IPS-18a (cell line): ENCODE results near the gene CD300A.

Experiments
- H3K27ac ChIP-seq: one replicate; pipeline ENCODE4 v1.5.1; 2013; ENCODE audit warnings: low read length
- H3K27me3 ChIP-seq: one replicate; pipeline ENCODE4 v1.6.1; 2013; ENCODE audit warnings: mild to moderate bottlenecking, low read length; ENCODE audit not compliant: control insufficient read depth, insufficient read depth
- H3K36me3 ChIP-seq: one replicate; pipeline ENCODE4 v1.6.1; 2013; ENCODE audit warnings: low read depth, low read length; ENCODE audit not compliant: control insufficient read depth
- H3K4me1 ChIP-seq: one replicate; pipeline ENCODE4 v1.6.1; 2013; ENCODE audit warnings: low read depth, low read length; ENCODE audit not compliant: control insufficient read depth
- H3K4me3 ChIP-seq: one replicate; pipeline ENCODE4 v1.5.1; 2013; ENCODE audit warnings: low read length
- H3K9ac ChIP-seq: one replicate; pipeline ENCODE4 v1.6.1; 2013; ENCODE audit warnings: mild to moderate bottlenecking, low read length, moderate library complexity
- H3K9me3 ChIP-seq: one replicate; pipeline ENCODE4 v1.6.1; 2013; ENCODE audit warnings: low read depth, low read length; ENCODE audit not compliant: control insufficient read depth

CD300A gene

GRCh38 chr17:74451557-74451956, 14.9 kb upstream of the CD300A start:
- H3K9ac ChIP-seq = no peak overlapping the region
- no peak overlapping the region for H3K27ac ChIP-seq
- H3K4me1 ChIP-seq = peaks cover 37% of the 10 kb centered on the region
- no peaks in the 10 kb centered on the region for H3K36me3 ChIP-seq
- no peaks in the 10 kb centered on the region for H3K9me3 ChIP-seq
- H3K4me3 ChIP-seq = no peak overlapping the region
- H3K27me3 ChIP-seq = peaks cover 21% of the 10 kb centered on the region

GRCh38 chr17:74452033-74452840, 14.2 kb upstream of the CD300A start:
- peaks cover 39% of the 10 kb centered on the region for H3K4me1 ChIP-seq
- H3K4me3 ChIP-seq = peak overlapping the region; percentile 9
- no peaks in the 10 kb centered on the region for H3K36me3 ChIP-seq
- H3K9me3 ChIP-seq = no peaks in the 10 kb centered on the region
- no peak overlapping the region for H3K27ac ChIP-seq
- no peak overlapping the region for H3K9ac ChIP-seq
- H3K27me3 ChIP-seq = peaks cover 21% of the 10 kb centered on the region

- H3K36me3 ChIP-seq = no peaks in the 10 kb centered on the region
- H3K4me3 ChIP-seq = peak overlapping the region; percentile 55
- no peaks in the 10 kb centered on the region for H3K9me3 ChIP-seq
- peaks cover 21% of the 10 kb centered on the region for H3K27me3 ChIP-seq
- no peak overlapping the region for H3K27ac ChIP-seq
- peak overlapping the region; percentile 39 for H3K9ac ChIP-seq
- peaks cover 42% of the 10 kb centered on the region for H3K4me1 ChIP-seq
These were observed 13.4 kb upstream of the CD300A start for GRCh38 chr17:74452841-74453661.

- Histone ChIP-seq H3K9me3 (no peaks in the 10 kb centered on the region), H3K27me3 (peaks cover 21% of the 10 kb centered on the region), H3K9ac (peak overlapping the region; percentile 39), H3K27ac (no peak overlapping the region), H3K4me1 (peaks cover 42% of the 10 kb centered on the region), H3K4me3 (peak overlapping the region; percentile 55), H3K36me3 (no peaks in the 10 kb centered on the region)
These were observed 12.7 kb upstream of the CD300A start for GRCh38 chr17:74453665-74454196.

- peak overlapping the region; percentile 57 for H3K9ac ChIP-seq
- peak overlapping the region; percentile 31 for H3K27ac ChIP-seq
These were observed 12.0 kb upstream of the CD300A start for GRCh38 chr17:74454197-74455024.

GRCh38 chr17:74455025-74455545, 11.3 kb upstream of the CD300A start:
- H3K4me3 ChIP-seq = peak overlapping the region; percentile 59
- H3K9me3 ChIP-seq = no peaks in the 10 kb centered on the region
- no peak overlapping the region for H3K27ac ChIP-seq
- no peaks in the 10 kb centered on the region for H3K36me3 ChIP-seq
- H3K9ac ChIP-seq = peak overlapping the region; percentile 57
- peaks cover 21% of the 10 kb centered on the region for H3K27me3 ChIP-seq
- peaks cover 42% of the 10 kb centered on the region for H3K4me1 ChIP-seq

More at GRCh38 chr17:74454197-74455024, 12.0 kb upstream of the CD300A start:
- H3K4me1 ChIP-seq = peaks cover 42% of the 10 kb centered on the region
- peak overlapping the region; percentile 59 for H3K4me3 ChIP-seq
- H3K36me3 ChIP-seq = no peaks in the 10 kb centered on the region
- H3K27me3 ChIP-seq = peaks cover 21% of the 10 kb centered on the region
- H3K9me3 ChIP-seq = no peaks in the 10 kb centered on the region

GRCh38 chr17:74455821-74456220, 10.6 kb upstream of the CD300A start:
- Histone ChIP-seq H3K4me1 (peaks cover 42% of the 10 kb centered on the region), H3K9me3 (no peaks in the 10 kb centered on the region), H3K27ac (no peak overlapping the region)

GRCh38 chr17:74457146-74457819, 9.2 kb upstream of the CD300A start:
- no peak overlapping the region for H3K27ac ChIP-seq
- H3K36me3 ChIP-seq = no peaks in the 10 kb centered on the region
- no peak overlapping the region for H3K9ac ChIP-seq
- no peak overlapping the region for H3K4me3 ChIP-seq
- peaks cover 14% of the 10 kb centered on the region for H3K27me3 ChIP-seq
- H3K9me3 ChIP-seq = no peaks in the 10 kb centered on the region
- peaks cover 38% of the 10 kb centered on the region for H3K4me1 ChIP-seq

More at GRCh38 chr17:74455821-74456220, 10.6 kb upstream of the CD300A start:
- peaks cover 21% of the 10 kb centered on the region for H3K27me3 ChIP-seq
- H3K36me3 ChIP-seq = no peaks in the 10 kb centered on the region
- no peak overlapping the region for H3K9ac ChIP-seq
- no peak overlapping the region for H3K4me3 ChIP-seq

- no peaks in the 10 kb centered on the region for H3K36me3 ChIP-seq
- H3K9me3 ChIP-seq = no peaks in the 10 kb centered on the region
- peaks cover 33% of the 10 kb centered on the region for H3K4me1 ChIP-seq
- no peak overlapping the region for H3K27ac ChIP-seq
- no peak overlapping the region for H3K9ac ChIP-seq
- H3K4me3 ChIP-seq = no peak overlapping the region
- peaks cover 9% of the 10 kb centered on the region for H3K27me3 ChIP-seq
These were observed 8.6 kb upstream of the CD300A start for GRCh38 chr17:74457820-74458166.

- Histone ChIP-seq H3K4me1 (peaks cover 24% of the 10 kb centered on the region), H3K36me3 (no peaks in the 10 kb centered on the region), H3K9ac (no peak overlapping the region), H3K27ac (no peak overlapping the region), H3K27me3 (no peaks in the 10 kb centered on the region), H3K4me3 (no peak overlapping the region), H3K9me3 (no peaks in the 10 kb centered on the region)
These were observed 7.6 kb upstream of the CD300A start for GRCh38 chr17:74458835-74459234.
